IPS-15b (cell line): ENCODE data around the gene HAUS7.

Experiments used
- H3K27me3 ChIP-seq: one replicate; pipeline ENCODE4 v1.6.1; 2013; ENCODE audit warnings: low read length; ENCODE audit not compliant: control insufficient read depth, insufficient read depth
- H3K36me3 ChIP-seq: one replicate; pipeline ENCODE4 v1.6.1; 2013; ENCODE audit warnings: low read length; ENCODE audit not compliant: control insufficient read depth, insufficient read depth
- H3K4me1 ChIP-seq: one replicate; pipeline ENCODE4 v1.6.1; 2013; ENCODE audit warnings: mild to moderate bottlenecking, low read length; ENCODE audit not compliant: control insufficient read depth, insufficient read depth
- H3K4me3 ChIP-seq: one replicate; pipeline ENCODE4 v1.5.1; 2013; ENCODE audit warnings: low read depth, low read length
- H3K9ac ChIP-seq: one replicate; pipeline ENCODE4 v1.6.1; 2013; ENCODE audit warnings: low read depth, mild to moderate bottlenecking, low read length
- H3K9me3 ChIP-seq: one replicate; pipeline ENCODE4 v1.6.1; 2013; ENCODE audit warnings: mild to moderate bottlenecking, low read length; ENCODE audit not compliant: control insufficient read depth, insufficient read depth

HAUS7 gene

GRCh38 chrX:153449368-153450113, 20.8 kb downstream of the HAUS7 start:
- H3K27me3 ChIP-seq, result no peaks in the 10 kb centered on the region
- no peak overlapping the region for H3K4me3 ChIP-seq
- no peaks in the 10 kb centered on the region for H3K4me1 ChIP-seq
- no peaks in the 10 kb centered on the region for H3K36me3 ChIP-seq
- peaks cover 4% of the 10 kb centered on the region for H3K9me3 ChIP-seq
- no peak overlapping the region for H3K9ac ChIP-seq

- Histone ChIP-seq H3K9ac (no peak overlapping the region), H3K9me3 (peaks cover 4% of the 10 kb centered on the region), H3K36me3 (no peaks in the 10 kb centered on the region)
Observed at GRCh38 chrX:153448556-153449367, 21.6 kb downstream of the HAUS7 start.

GRCh38 chrX:153447581-153447960, 22.8 kb downstream of the HAUS7 start:
- Histone ChIP-seq H3K27me3 (no peaks in the 10 kb centered on the region), H3K9ac (no peak overlapping the region), H3K36me3 (no peaks in the 10 kb centered on the region), H3K9me3 (peaks cover 4% of the 10 kb centered on the region), H3K4me1 (no peaks in the 10 kb centered on the region), H3K4me3 (no peak overlapping the region)

More at GRCh38 chrX:153448556-153449367, 21.6 kb downstream of the HAUS7 start:
- Histone ChIP-seq H3K4me1 (no peaks in the 10 kb centered on the region), H3K4me3 (no peak overlapping the region), H3K27me3 (no peaks in the 10 kb centered on the region)

GRCh38 chrX:153446950-153447580, 23.3 kb downstream of the HAUS7 start:
- Histone ChIP-seq H3K27me3 (no peaks in the 10 kb centered on the region), H3K4me3 (no peak overlapping the region), H3K9ac (no peak overlapping the region), H3K36me3 (no peaks in the 10 kb centered on the region), H3K4me1 (no peaks in the 10 kb centered on the region), H3K9me3 (peaks cover 4% of the 10 kb centered on the region)

GRCh38 chrX:153446636-153446936, 23.8 kb downstream of the HAUS7 start:
- H3K9me3 ChIP-seq, result peaks cover 4% of the 10 kb centered on the region
- H3K4me3 ChIP-seq, result no peak overlapping the region
- H3K27me3 ChIP-seq, result no peaks in the 10 kb centered on the region
- no peak overlapping the region for H3K9ac ChIP-seq
- H3K36me3 ChIP-seq, result no peaks in the 10 kb centered on the region
- no peaks in the 10 kb centered on the region for H3K4me1 ChIP-seq

- no peaks in the 10 kb centered on the region for H3K4me1 ChIP-seq
Observed at GRCh38 chrX:153445856-153446635, 24.3 kb downstream of the HAUS7 start, which contains the start of gene TREX2. Gene TREX2, minus strand, starts transcription at chrX:153446056. Its CDS starts 626 bp downstream, at chrX:153445430.

GRCh38 chrX:153445106-153445855, 25.1 kb downstream of the HAUS7 start:
- Histone ChIP-seq H3K9me3 (peaks cover 4% of the 10 kb centered on the region), H3K9ac (no peak overlapping the region), H3K36me3 (no peaks in the 10 kb centered on the region), H3K4me3 (no peak overlapping the region), H3K4me1 (no peaks in the 10 kb centered on the region), H3K27me3 (no peaks in the 10 kb centered on the region)

More at GRCh38 chrX:153445856-153446635, 24.3 kb downstream of the HAUS7 start, which contains the start of gene TREX2:
- Histone ChIP-seq H3K9me3 (peaks cover 4% of the 10 kb centered on the region), H3K4me3 (no peak within 1 kb of the TSS), H3K27me3 (no peaks in the 10 kb centered on the region), H3K9ac (no peak within 1 kb of the TSS), H3K36me3 (no peaks in the 10 kb centered on the region)

GRCh38 chrX:153444333-153445011, 25.9 kb downstream of the HAUS7 start:
- Histone ChIP-seq H3K27me3 (no peaks in the 10 kb centered on the region), H3K9ac (no peak overlapping the region), H3K9me3 (peaks cover 4% of the 10 kb centered on the region), H3K36me3 (no peaks in the 10 kb centered on the region), H3K4me3 (no peak overlapping the region), H3K4me1 (no peaks in the 10 kb centered on the region)

GRCh38 chrX:153443476-153444332, 26.7 kb downstream of the HAUS7 start:
- Histone ChIP-seq H3K9ac (no peak overlapping the region), H3K4me1 (no peaks in the 10 kb centered on the region), H3K9me3 (peaks cover 8% of the 10 kb centered on the region), H3K36me3 (no peaks in the 10 kb centered on the region), H3K4me3 (no peak overlapping the region), H3K27me3 (no peaks in the 10 kb centered on the region)

- no peak overlapping the region for H3K4me3 ChIP-seq
- H3K36me3 ChIP-seq, result no peaks in the 10 kb centered on the region
- peaks cover 5% of the 10 kb centered on the region for H3K9me3 ChIP-seq
- no peaks in the 10 kb centered on the region for H3K27me3 ChIP-seq
- no peaks in the 10 kb centered on the region for H3K4me1 ChIP-seq
- H3K9ac ChIP-seq, result no peak overlapping the region
Observed at GRCh38 chrX:153442463-153442862, 27.9 kb downstream of the HAUS7 start.
